Astrocyte (in vitro differentiated cells and primary cell): Measurements from ENCODE around the gene CHST3. TPM values are rescaled to one million over a fixed set of nuclear protein-coding genes. Genes with fewer than 3 reads are reported as not detected.

Experiments
- DNase-seq: peaks from one replicate; pipeline ENCODE4 v3.0.0-alpha.2; 2010; ENCODE audit warnings: low read depth
- FAIRE-seq: peaks from 2 replicates; lab custom pipeline; 2011; peaks lifted over from hg19 to GRCh38; lab: Jason Lieb, UNC
- H2AFZ ChIP-seq: 2 replicates; pipeline ENCODE4 v1.6.0; 2012; ENCODE audit warnings: low read depth, low read length, inconsistent platforms
- H3K27ac ChIP-seq: 2 replicates; pipeline ENCODE4 v1.5.1; 2011; ENCODE audit warnings: low read depth, low read length, inconsistent platforms
- H3K27me3 ChIP-seq: 2 replicates; pipeline ENCODE4 v1.6.0; 2011; ENCODE audit warnings: low read length, inconsistent platforms; ENCODE audit not compliant: insufficient read depth
- H3K36me3 ChIP-seq: 2 replicates; pipeline ENCODE4 v1.5.1; 2011; ENCODE audit warnings: low read length, inconsistent platforms; ENCODE audit not compliant: insufficient read depth
- H3K4me1 ChIP-seq: 2 replicates; pipeline ENCODE4 v1.5.1; 2011; ENCODE audit warnings: low read length, inconsistent platforms; ENCODE audit not compliant: insufficient read depth
- H3K4me2 ChIP-seq: 2 replicates; pipeline ENCODE4 v1.6.0; 2012; ENCODE audit warnings: low read length, inconsistent platforms
- H3K4me3 ChIP-seq: 2 replicates; pipeline ENCODE4 v1.5.1; 2011; ENCODE audit warnings: low read depth, mild to moderate bottlenecking, low read length, inconsistent platforms; ENCODE audit not compliant: insufficient read depth
- H3K79me2 ChIP-seq: 2 replicates; pipeline ENCODE4 v1.6.0; 2012; ENCODE audit warnings: mild to moderate bottlenecking, low read length, inconsistent platforms; ENCODE audit not compliant: insufficient read depth
- H3K9ac ChIP-seq: 2 replicates; pipeline ENCODE4 v1.6.0; 2012; ENCODE audit warnings: mild to moderate bottlenecking, low read length, inconsistent platforms
- H3K9me3 ChIP-seq: 2 replicates; pipeline ENCODE4 v1.5.1; 2012; ENCODE audit warnings: low read depth, mild to moderate bottlenecking, low read length, inconsistent platforms; ENCODE audit not compliant: insufficient read depth
- H4K20me1 ChIP-seq: 2 replicates; pipeline ENCODE4 v1.6.0; 2012; ENCODE audit warnings: low read length, inconsistent platforms; ENCODE audit not compliant: insufficient read depth
- H3K27ac Mint-ChIP-seq: one replicate; pipeline ENCODE4 v1.8.0; 2021; ENCODE audit warnings: mild to moderate bottlenecking, mixed read lengths; ENCODE audit not compliant: unreplicated experiment
- H3K27me3 Mint-ChIP-seq: one replicate; pipeline ENCODE4 v1.8.0; 2021; ENCODE audit warnings: low read depth, mixed read lengths; ENCODE audit not compliant: unreplicated experiment
- H3K36me3 Mint-ChIP-seq: one replicate; pipeline ENCODE4 v1.8.0; 2021; ENCODE audit warnings: low read depth, mixed read lengths; ENCODE audit not compliant: unreplicated experiment
- H3K4me1 Mint-ChIP-seq: one replicate; pipeline ENCODE4 v1.8.0; 2021; ENCODE audit warnings: low read depth, mixed read lengths; ENCODE audit not compliant: unreplicated experiment
- H3K4me3 Mint-ChIP-seq: one replicate; pipeline ENCODE4 v1.8.0; 2021; ENCODE audit warnings: mild to moderate bottlenecking, moderate library complexity, mixed read lengths; ENCODE audit not compliant: unreplicated experiment
- H3K9me3 Mint-ChIP-seq: one replicate; pipeline ENCODE4 v1.8.0; 2021; ENCODE audit warnings: mild to moderate bottlenecking, mixed read lengths; ENCODE audit not compliant: unreplicated experiment
- EZH2 ChIP-seq: IDR thresholded peaks from 2 replicates; pipeline ENCODE4 v1.6.1; 2012; ENCODE audit warnings: mild to moderate bottlenecking, low read length, inconsistent platforms; ENCODE audit not compliant: insufficient read depth
- total RNA-seq: library from RNA; stranded (reverse); gene quantifications from 2 replicates; pipeline ENCODE4 v1.2.1, GENCODE V29; 2021
- TF ChIP-seq, protein P1 (sequence below): IDR thresholded peaks from 2 replicates; pipeline ENCODE4 v1.5.1; 2011; ENCODE audit warnings: low read depth, mild to moderate bottlenecking, inconsistent platforms, low read length, moderate library complexity; ENCODE audit not compliant: insufficient read depth

The CHST3 gene
- total RNA-seq, 1 donor from 2014 or later: 43.5 TPM

DNA sequence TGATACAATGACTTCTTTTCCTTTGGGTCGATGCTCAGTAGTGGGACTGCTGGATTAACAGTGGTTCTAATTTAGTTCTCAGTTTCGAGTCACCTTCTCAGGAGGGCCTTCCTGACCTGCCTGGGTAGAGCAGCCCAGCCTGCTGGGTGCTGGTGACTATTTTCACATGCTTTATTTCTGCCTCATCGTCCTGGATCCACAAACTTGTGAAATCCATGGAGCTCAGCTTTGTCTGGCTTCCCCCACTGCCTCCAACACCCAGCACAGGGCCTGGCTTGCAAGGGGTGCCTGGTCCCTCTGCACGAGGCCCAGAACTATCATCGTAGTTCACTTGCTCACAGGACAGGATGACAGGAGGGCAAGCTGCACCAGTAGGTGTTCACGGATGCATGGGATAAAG lies 77.3 kb downstream of the CHST3 start:
- H3K4me3 Mint-ChIP-seq: no peak overlapping the region
- no peaks in the 10 kb centered on the region for H3K36me3 Mint-ChIP-seq
- H3K27me3 Mint-ChIP-seq: no peaks in the 10 kb centered on the region
- Histone ChIP-seq H3K4me3 (no peak overlapping the region), H3K36me3 (no peaks in the 10 kb centered on the region), H3K9me3 (no peaks in the 10 kb centered on the region), H4K20me1 (no peaks in the 10 kb centered on the region), H3K9ac (no peak overlapping the region), H3K4me2 (no peak overlapping the region), H2AFZ (no peak overlapping the region), H3K79me2 (no peaks in the 10 kb centered on the region), H3K27me3 (no peaks in the 10 kb centered on the region), H3K4me1 (peaks cover 2% of the 10 kb centered on the region), H3K27ac (no peak overlapping the region)
- FAIRE-seq (no peak), DNase-seq (no peak)
- H3K27ac Mint-ChIP-seq: no peak overlapping the region
- TF ChIP-seq, protein P1, sequence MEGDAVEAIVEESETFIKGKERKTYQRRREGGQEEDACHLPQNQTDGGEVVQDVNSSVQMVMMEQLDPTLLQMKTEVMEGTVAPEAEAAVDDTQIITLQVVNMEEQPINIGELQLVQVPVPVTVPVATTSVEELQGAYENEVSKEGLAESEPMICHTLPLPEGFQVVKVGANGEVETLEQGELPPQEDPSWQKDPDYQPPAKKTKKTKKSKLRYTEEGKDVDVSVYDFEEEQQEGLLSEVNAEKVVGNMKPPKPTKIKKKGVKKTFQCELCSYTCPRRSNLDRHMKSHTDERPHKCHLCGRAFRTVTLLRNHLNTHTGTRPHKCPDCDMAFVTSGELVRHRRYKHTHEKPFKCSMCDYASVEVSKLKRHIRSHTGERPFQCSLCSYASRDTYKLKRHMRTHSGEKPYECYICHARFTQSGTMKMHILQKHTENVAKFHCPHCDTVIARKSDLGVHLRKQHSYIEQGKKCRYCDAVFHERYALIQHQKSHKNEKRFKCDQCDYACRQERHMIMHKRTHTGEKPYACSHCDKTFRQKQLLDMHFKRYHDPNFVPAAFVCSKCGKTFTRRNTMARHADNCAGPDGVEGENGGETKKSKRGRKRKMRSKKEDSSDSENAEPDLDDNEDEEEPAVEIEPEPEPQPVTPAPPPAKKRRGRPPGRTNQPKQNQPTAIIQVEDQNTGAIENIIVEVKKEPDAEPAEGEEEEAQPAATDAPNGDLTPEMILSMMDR: no peak
- no peak for TF ChIP-seq EZH2
- H3K9me3 Mint-ChIP-seq: no peaks in the 10 kb centered on the region
- peaks cover 34% of the 10 kb centered on the region for H3K4me1 Mint-ChIP-seq

DNA sequence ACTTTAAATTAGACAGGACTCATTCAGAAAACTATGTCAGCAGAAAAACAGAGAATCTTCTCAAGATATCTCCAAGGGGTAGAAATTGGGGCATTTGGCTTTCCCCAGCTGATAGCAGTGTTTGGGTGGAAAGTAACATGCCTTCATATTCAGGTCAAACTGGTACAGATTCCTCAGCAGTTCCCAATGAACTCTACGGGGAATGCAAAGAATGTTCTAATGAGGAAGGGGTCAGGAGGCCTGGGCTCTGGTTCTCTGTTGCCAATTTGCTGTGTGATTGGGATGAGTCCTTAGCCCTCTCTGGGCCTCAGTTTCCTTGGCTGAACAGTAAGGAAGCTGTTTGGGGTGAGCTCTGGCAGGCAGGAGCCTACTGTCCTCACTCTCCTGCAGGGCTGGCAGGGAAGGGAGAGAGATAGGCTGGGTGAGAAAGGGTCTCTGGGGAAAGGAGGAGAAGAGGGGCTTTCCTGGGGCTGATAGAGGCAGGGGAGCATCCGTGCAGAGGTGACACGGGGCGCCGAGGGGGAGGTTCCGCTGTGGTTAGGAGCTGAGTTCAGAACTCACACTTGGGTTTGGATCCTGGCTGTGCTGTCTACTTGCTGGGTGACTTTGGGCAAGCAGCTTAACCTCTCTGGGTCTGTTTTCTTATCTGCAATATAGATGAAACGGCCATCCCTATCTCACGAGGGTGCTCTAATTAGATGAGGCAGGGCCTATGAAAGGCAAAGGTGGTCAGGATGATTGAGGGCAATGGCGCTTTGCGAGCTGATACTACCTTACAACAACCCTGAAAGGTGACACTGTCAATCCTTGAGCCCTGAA lies 79.0 kb downstream of the CHST3 start:
- no peak overlapping the region for H3K4me3 ChIP-seq
- no peak overlapping the region for H3K4me3 Mint-ChIP-seq
- H3K79me2 ChIP-seq: no peaks in the 10 kb centered on the region
- no peaks in the 10 kb centered on the region for H3K27me3 Mint-ChIP-seq
- no peaks in the 10 kb centered on the region for H3K9me3 Mint-ChIP-seq
- no peaks in the 10 kb centered on the region for H3K36me3 ChIP-seq
- peaks cover 2% of the 10 kb centered on the region for H3K4me1 ChIP-seq
- H3K9me3 ChIP-seq: no peaks in the 10 kb centered on the region
- no peak overlapping the region for H3K27ac ChIP-seq
- H4K20me1 ChIP-seq: no peaks in the 10 kb centered on the region
- TF ChIP-seq, protein P1: no peak
- no peak for TF ChIP-seq EZH2
- H3K9ac ChIP-seq: no peak overlapping the region
- H3K27ac Mint-ChIP-seq: peak overlapping the region; percentile 43
- FAIRE-seq (no peak), DNase-seq (no peak)
- H3K36me3 Mint-ChIP-seq: no peaks in the 10 kb centered on the region
- H3K27me3 ChIP-seq: no peaks in the 10 kb centered on the region
- no peak overlapping the region for H3K4me2 ChIP-seq
- H2AFZ ChIP-seq: no peak overlapping the region
- peaks cover 31% of the 10 kb centered on the region for H3K4me1 Mint-ChIP-seq
